ES-I3 (cell line): Measurements from ENCODE around the gene TSPAN5.

ENCODE experiments used
- H3K36me3 ChIP-seq: 2 replicates; pipeline ENCODE4 v1.6.1; 2013; ENCODE audit warnings: mild to moderate bottlenecking, low read length, control low read depth, moderate library complexity; ENCODE audit not compliant: insufficient read depth
- H3K4me1 ChIP-seq: 2 replicates; pipeline ENCODE4 v1.6.1; 2013; ENCODE audit warnings: mild to moderate bottlenecking, control low read depth, low read length; ENCODE audit not compliant: insufficient read depth
- H3K9ac ChIP-seq: 2 replicates; pipeline ENCODE4 v1.6.1; 2013; ENCODE audit warnings: low read depth, mild to moderate bottlenecking, low read length, moderate library complexity
- H3K9me3 ChIP-seq: 2 replicates; pipeline ENCODE4 v1.6.1; 2013; ENCODE audit warnings: mild to moderate bottlenecking, low read length, moderate library complexity; ENCODE audit not compliant: control insufficient read depth, insufficient read depth

TSPAN5 gene

GRCh38 chr4:98663226-98664006, 5.0 kb upstream of the TSPAN5 start:
- Histone ChIP-seq H3K9me3 (peaks cover 10% of the 10 kb centered on the region), H3K4me1 (peaks cover 16% of the 10 kb centered on the region; the same call in 1 of the 2 replicates), H3K9ac (no peak overlapping the region), H3K36me3 (no peaks in the 10 kb centered on the region)

GRCh38 chr4:98662626-98663225, 4.3 kb upstream of the TSPAN5 start:
- Histone ChIP-seq H3K9me3 (peaks cover 10% of the 10 kb centered on the region), H3K4me1 (peaks cover 16% of the 10 kb centered on the region; the same call in 1 of the 2 replicates), H3K36me3 (no peaks in the 10 kb centered on the region), H3K9ac (no peak overlapping the region)

GRCh38 chr4:98662055-98662453, 3.6 kb upstream of the TSPAN5 start:
- peaks cover 10% of the 10 kb centered on the region for H3K9me3 ChIP-seq
- H3K9ac ChIP-seq = no peak overlapping the region
- no peaks in the 10 kb centered on the region for H3K36me3 ChIP-seq
- H3K4me1 ChIP-seq = peaks cover 16% of the 10 kb centered on the region; the same call in 1 of the 2 replicates

- no peaks in the 10 kb centered on the region for H3K36me3 ChIP-seq
- H3K9me3 ChIP-seq = peaks cover 10% of the 10 kb centered on the region
- H3K9ac ChIP-seq = no peak overlapping the region
- peaks cover 19% of the 10 kb centered on the region; the same call in 1 of the 2 replicates for H3K4me1 ChIP-seq
Observed at GRCh38 chr4:98661371-98662054, 3.1 kb upstream of the TSPAN5 start.

- Histone ChIP-seq H3K9me3 (peaks cover 7% of the 10 kb centered on the region), H3K9ac (peak overlapping the region; percentile 55; the same call in 1 of the 2 replicates), H3K4me1 (peaks cover 19% of the 10 kb centered on the region; the same call in 1 of the 2 replicates), H3K36me3 (no peaks in the 10 kb centered on the region)
Observed at GRCh38 chr4:98659741-98660462, 1.5 kb upstream of the TSPAN5 start.

GRCh38 chr4:98659106-98659592, 738 bp upstream of the TSPAN5 start:
- H3K9me3 ChIP-seq = no peaks in the 10 kb centered on the region

GRCh38 chr4:98657531-98658286, 702 bp downstream of the TSPAN5 start:
- peak overlapping the region; percentile 55 for H3K9ac ChIP-seq

More at GRCh38 chr4:98659106-98659592, 738 bp upstream of the TSPAN5 start:
- H3K36me3 ChIP-seq = no peaks in the 10 kb centered on the region
- H3K4me1 ChIP-seq = peaks cover 19% of the 10 kb centered on the region; the same call in 1 of the 2 replicates
- peak overlapping the region; percentile 55 for H3K9ac ChIP-seq

GRCh38 chr4:98656886-98657285, 1.5 kb downstream of the TSPAN5 start:
- Histone ChIP-seq H3K36me3 (no peaks in the 10 kb centered on the region), H3K9ac (peak overlapping the region; percentile 55; the same call in 1 of the 2 replicates), H3K9me3 (no peaks in the 10 kb centered on the region), H3K4me1 (peaks cover 9% of the 10 kb centered on the region; the same call in 1 of the 2 replicates)

More at GRCh38 chr4:98657531-98658286, 702 bp downstream of the TSPAN5 start:
- H3K9me3 ChIP-seq = no peaks in the 10 kb centered on the region
- H3K36me3 ChIP-seq = no peaks in the 10 kb centered on the region
- peaks cover 14% of the 10 kb centered on the region; the same call in 1 of the 2 replicates for H3K4me1 ChIP-seq

- Histone ChIP-seq H3K9ac (no peak overlapping the region), H3K4me1 (peaks cover 9% of the 10 kb centered on the region; the same call in 1 of the 2 replicates), H3K9me3 (no peaks in the 10 kb centered on the region), H3K36me3 (no peaks in the 10 kb centered on the region)
Observed at GRCh38 chr4:98656443-98656842, 2.0 kb downstream of the TSPAN5 start.

GRCh38 chr4:98653890-98654867, 4.2 kb downstream of the TSPAN5 start:
- no peaks in the 10 kb centered on the region for H3K9me3 ChIP-seq
- peaks cover 3% of the 10 kb centered on the region; the same call in 1 of the 2 replicates for H3K4me1 ChIP-seq
- H3K9ac ChIP-seq = no peak overlapping the region
- no peaks in the 10 kb centered on the region for H3K36me3 ChIP-seq

- no peaks in the 10 kb centered on the region for H3K36me3 ChIP-seq
- no peaks in the 10 kb centered on the region for H3K9me3 ChIP-seq
- H3K9ac ChIP-seq = no peak overlapping the region
- H3K4me1 ChIP-seq = peaks cover 3% of the 10 kb centered on the region; the same call in 1 of the 2 replicates
Observed at GRCh38 chr4:98652996-98653395, 5.4 kb downstream of the TSPAN5 start.

GRCh38 chr4:98648602-98649001, 9.8 kb downstream of the TSPAN5 start:
- no peak overlapping the region for H3K9ac ChIP-seq
- no peaks in the 10 kb centered on the region for H3K36me3 ChIP-seq
- H3K9me3 ChIP-seq = no peaks in the 10 kb centered on the region
- 0 out of 2 replicates have a peak, but pooled peaks cover 9% of the 10 kb centered on the region for H3K4me1 ChIP-seq
